GM12872 (cell line): ENCODE data around the gene PCAT7.

Experiments used
- TF ChIP-seq, protein P1 (sequence below): IDR thresholded peaks from 3 replicates; pipeline ENCODE4 v1.5.1; 2011; ENCODE audit warnings: low read depth, mild to moderate bottlenecking, low read length, moderate library complexity; ENCODE audit not compliant: insufficient read depth

Gene PCAT7

DNA sequence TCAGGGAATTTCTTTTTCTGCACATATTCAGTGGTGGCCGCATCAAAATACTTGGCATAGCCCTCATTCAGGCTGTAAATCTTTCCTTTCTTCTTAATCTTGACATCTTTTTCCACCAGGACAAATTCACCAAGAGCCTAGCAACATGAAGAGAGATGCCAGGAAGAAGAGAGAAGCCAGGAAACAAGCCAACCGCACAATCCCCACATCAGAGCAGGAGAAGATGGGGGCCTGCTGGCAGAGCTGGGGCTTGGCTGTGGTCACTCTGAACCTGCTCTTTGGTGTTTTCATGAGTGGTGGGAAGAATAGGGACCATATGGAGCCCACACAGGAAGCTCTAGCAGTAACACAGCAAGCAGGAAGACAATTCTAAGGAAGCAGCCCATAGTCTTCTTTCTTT is 12.4 kb downstream of the PCAT7 start:
- TF ChIP-seq, protein P1, sequence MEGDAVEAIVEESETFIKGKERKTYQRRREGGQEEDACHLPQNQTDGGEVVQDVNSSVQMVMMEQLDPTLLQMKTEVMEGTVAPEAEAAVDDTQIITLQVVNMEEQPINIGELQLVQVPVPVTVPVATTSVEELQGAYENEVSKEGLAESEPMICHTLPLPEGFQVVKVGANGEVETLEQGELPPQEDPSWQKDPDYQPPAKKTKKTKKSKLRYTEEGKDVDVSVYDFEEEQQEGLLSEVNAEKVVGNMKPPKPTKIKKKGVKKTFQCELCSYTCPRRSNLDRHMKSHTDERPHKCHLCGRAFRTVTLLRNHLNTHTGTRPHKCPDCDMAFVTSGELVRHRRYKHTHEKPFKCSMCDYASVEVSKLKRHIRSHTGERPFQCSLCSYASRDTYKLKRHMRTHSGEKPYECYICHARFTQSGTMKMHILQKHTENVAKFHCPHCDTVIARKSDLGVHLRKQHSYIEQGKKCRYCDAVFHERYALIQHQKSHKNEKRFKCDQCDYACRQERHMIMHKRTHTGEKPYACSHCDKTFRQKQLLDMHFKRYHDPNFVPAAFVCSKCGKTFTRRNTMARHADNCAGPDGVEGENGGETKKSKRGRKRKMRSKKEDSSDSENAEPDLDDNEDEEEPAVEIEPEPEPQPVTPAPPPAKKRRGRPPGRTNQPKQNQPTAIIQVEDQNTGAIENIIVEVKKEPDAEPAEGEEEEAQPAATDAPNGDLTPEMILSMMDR, result no peak

DNA sequence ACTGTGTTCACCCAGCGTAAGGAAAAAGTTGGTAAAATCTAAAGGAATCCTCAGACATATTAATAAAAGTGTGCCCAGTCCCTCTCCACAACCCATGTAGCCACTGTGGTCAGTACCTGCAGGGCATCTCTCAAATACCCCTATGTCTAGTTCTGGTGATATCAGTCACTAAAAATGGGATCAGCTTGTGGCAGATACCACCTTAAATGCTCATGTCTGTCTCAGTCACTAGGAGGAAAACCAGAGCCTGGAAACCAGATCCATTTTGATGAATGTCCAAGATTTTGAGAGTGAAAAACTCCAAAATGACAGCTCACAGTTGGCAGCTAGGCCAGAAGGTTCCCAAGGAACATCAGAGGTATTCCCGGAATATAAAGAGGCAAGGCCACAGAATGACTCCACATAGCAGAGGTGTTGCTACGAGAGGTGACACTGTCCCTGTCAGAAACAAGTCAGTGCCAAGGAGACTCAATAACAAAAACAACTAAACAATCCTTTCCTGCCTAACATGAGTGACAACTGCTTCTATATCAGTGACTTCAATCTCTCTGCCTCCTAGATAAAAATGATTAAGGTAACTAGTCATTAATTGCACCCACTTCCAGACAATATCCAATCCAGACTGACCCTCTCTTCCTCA is 13.5 kb downstream of the PCAT7 start:
- TF ChIP-seq, protein P1, result no peak

- TF ChIP-seq, protein P1, result no peak
Measured at GRCh38 chr9:94568972-94569712, 14.3 kb downstream of the PCAT7 start.

DNA sequence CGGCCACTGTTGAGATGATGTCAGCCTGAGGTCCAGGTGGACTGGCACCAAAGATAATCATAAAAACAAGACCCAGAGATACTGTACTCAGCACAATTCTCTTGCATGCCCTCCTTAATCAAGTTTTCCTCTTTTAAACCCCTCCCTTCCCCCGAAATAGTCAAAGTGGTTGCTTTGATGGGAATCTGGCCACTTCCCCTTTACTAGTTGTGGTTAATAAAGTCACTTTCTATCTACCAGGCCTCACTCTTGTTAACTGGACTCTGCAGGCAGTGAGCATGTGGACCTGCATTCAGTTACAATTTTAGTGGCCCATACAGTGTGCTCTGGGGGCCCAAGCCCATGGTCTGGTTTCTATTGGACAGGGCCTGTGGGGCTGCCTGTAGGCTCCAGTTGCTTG is 21.2 kb downstream of the PCAT7 start:
- TF ChIP-seq, protein P1, result no peak

DNA sequence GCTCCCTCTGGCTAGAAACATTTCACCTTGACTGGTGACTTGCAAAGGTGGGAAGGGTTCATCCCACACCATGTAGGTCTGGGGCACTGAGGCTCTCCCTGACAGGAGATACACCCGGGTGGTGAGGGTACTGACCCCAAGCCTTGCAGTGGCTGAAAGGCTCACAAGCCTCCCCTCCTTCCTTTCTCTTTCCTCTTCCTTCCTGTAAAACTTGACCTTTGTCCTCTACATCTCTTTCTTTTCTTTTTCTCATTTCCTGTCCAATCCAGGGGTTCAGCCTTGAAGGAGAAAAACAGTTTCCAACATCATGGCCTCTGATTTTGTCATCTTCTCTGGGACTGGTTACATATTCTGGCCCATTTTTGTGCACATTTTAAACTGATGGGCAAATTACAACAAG is 22.2 kb downstream of the PCAT7 start:
- TF ChIP-seq, protein P1, result no peak

GRCh38 chr9:94577571-94577970 is 22.7 kb downstream of the PCAT7 start:
- TF ChIP-seq, protein P1, result no peak

GRCh38 chr9:94581728-94582127 is 26.8 kb downstream of the PCAT7 start:
- TF ChIP-seq, protein P1, result no peak
